SIG-M5 treated with dmso at 0.1 percent for 504 hours (cell line): ENCODE measurements around the gene CEP55.
A peak's percentile ranks its signal among the peaks of the same experiment; 100 is the strongest.
"Not testable (repeated sequence)": the region's sequence is repeated elsewhere in the genome, so short reads cannot be mapped to it uniquely, and the experiment has no call there.

Experiments used
- DNase-seq: peaks from one replicate; lab custom pipeline; 2025; ENCODE audit not compliant: unreplicated experiment; lab: John Stamatoyannopoulos, UW

Gene CEP55

GRCh38 chr10:93509816-93510215, 13.4 kb downstream of the CEP55 start:
- no peak for DNase-seq

DNA sequence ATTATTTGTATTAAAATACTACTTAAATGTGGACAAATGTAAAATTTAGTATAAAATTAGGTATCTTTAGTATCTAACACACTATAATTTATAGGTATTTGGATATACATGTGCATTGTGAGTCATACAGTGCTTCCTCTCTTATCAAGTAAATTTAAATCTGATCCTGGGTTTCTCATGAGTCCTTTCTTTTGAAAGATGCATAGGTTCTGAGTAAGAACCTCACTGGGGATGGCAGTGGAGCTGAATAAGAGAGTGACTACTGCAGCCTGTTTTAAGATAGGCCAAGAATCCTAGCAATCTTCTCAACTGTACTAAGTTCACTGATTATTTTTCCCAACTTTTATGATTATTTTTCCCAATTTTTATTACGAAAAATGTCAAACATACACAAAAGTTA, 16.2 kb downstream of the CEP55 start:
- DNase-seq, result no peak

DNA sequence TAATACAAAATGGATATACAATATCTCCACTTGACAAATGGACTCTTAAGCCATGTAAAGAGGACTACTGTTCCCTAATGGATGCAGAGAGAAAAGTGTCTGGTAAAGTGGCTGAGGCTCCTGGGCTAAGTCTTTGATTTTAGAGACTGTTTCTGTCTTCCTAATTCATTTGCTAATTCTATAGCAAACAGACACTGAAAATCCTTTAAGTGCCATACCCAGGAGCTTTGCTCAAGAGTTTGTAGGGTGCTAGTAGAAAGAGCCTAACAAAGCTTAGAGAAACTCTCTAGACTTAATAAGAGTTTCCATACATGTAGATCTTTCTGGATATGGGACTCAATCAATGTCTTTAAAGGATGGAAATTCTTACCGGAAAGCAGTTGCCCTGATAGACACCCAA, 16.7 kb downstream of the CEP55 start:
- no peak for DNase-seq

DNA sequence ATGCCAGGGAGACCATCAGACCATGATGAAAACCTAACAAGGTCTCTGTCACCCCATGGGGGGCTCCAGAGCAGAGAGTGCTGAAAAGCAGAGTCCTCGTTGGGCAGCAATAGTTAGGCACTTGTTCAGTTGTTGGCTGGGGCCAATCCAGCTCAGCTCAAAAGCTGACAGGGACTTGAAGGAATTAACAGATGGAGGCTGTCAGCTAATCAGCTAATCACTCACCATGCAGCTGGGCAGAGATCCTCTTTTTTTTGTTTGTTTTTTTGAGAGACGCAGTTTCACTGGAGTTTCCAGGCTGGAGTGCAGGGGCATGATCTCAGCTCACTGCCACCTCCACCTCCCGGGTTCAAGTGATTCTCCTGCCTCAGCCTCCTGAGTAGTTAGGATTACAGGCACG, 18.1 kb downstream of the CEP55 start:
- no peak for DNase-seq

DNA sequence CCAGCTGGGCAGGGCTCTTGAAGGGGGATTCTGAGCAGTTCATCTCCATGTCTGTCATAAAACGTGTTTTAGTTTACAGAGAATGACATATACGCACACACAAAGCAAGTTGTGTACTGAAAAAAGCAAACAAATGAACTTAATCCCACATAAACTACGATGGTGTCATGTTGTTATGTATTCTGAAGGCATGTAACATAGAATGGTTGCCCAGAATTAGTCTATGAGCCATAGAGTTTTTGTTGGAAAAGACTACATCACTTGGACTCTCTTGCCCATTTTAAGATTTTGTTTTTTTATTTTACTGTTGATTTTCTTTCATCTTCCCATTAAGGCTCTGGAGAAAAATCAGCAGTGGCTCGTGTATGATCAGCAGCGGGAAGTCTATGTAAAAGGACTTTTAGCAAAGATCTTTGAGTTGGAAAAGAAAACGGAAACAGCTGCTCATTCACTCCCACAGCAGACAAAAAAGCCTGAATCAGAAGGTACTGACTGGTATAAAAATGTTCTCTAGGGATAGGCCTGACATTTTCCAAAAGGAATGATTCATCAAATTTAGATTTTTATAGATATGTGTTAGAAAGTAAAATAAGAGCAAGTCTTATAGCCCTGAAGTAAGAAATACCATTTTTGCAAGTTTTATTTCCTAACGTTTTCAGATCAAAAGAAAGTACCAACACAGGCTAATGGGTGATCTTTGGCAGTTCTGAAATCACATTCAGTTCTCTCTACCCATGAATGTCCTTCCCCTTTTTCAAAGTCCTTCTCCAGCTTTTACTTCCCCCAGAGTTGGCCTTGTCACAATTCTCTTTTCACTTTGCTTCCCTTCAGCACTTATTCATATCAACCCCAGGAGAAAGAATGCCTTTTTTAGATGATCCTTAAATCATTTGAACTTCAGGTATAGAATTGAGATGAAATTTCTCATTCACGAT, 18.9 kb downstream of the CEP55 start:
- peak; percentile 53 for DNase-seq

DNA sequence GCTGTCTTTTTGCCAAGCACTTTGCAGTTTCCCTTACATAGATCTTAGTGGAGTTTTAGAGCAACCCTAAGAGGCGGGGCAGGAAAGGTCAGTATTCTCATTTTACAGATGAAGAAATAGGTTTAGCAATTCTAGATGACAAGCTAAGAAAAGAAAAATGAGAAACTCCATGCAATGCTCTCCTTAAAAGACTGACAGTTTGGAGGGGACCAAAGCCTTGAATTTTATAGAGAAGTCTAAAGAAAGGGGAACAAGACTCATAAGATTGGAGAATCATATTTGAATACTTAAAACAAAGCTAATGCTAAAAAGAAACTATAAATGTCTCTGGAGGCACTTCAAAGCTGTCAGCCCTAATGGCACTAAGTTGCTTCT, 19.6 kb downstream of the CEP55 start:
- DNase-seq, result no peak

DNA sequence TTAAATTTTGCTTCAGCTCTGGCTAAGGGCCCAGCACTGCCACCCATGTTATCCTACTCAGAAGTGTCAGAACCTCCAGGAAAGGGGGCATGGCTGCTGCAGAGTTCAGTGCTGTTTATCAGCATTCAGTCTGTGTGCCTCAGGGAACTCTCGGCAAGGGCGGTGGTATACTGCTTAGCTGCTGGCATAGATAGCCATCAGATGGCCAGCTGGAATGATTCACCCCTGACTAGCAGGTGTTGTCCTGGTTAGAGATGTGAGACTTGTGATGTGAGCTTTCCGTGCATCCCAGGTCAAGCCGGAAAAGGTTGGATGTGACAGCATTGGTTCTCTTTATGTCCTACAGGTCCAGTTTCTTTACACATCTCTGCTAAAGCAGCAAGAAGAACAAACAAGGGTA, 22.1 kb downstream of the CEP55 start:
- DNase-seq, result no peak

GRCh38 chr10:93535293-93535692, 38.9 kb downstream of the CEP55 start:
- DNase-seq, result no peak

DNA sequence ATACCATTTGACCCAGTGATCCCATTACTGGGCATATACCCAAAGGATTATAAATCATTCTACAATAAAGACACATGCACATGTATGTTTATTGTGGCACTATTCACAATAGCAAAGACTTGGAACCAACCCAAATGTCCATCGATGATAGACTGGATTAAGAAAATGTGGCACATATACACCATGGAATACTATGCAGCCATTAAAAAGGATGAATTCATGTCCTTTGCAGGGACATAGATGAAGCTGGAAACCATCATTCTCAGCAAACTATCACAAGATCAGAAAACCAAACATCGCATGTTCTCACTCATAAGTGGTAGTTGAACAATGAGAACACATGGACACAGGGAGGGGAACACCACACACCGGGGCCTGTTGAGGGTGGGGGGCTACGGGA, 44.5 kb downstream of the CEP55 start:
- DNase-seq, result not testable (repeated sequence)

- no peak for DNase-seq
These were observed 45.3 kb downstream of the CEP55 start for GRCh38 chr10:93541402-93542357.

DNA sequence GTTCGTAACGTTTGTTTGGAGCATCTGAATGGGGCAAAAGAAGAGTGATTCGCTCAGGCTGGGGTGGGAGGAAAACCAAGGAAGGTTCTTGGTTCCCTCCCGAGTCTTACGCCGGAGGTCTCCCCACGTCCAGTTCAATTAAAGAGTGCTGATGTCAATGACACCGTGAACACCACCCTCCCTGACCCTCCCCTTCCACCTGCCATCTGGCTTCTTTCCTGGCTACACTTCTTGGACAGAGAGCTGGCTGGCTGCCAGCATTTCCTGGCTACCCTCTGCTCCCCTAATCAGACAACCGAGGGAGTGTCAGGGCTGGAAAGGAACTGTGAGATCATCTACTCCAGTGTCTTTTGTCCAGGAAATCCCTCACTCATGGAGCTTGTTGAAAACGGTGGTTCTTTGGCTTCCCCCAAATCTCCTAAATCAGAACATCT, 46.0 kb downstream of the CEP55 start:
- no peak for DNase-seq

DNA sequence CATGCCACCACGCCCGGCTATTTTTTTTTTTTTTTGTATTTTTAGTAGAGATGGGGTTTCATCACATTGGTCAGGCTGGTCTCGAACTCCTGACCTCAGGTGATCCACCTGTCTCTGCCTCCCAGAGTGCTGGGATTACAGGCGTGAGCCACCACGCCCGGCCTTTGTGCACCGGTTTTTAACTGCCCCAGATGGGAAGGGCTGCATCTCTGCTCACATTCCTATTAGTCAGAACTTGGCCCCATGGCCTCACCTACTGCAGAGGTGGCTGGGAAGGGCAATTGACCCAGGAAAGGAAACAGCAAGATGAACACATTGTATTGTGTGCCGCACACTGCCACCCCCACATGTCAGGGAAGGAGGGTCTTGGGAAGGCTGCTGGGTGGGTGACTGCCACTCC, 50.6 kb downstream of the CEP55 start:
- DNase-seq, result not testable (repeated sequence)

GRCh38 chr10:93547522-93547921, 51.1 kb downstream of the CEP55 start:
- no peak for DNase-seq

DNA sequence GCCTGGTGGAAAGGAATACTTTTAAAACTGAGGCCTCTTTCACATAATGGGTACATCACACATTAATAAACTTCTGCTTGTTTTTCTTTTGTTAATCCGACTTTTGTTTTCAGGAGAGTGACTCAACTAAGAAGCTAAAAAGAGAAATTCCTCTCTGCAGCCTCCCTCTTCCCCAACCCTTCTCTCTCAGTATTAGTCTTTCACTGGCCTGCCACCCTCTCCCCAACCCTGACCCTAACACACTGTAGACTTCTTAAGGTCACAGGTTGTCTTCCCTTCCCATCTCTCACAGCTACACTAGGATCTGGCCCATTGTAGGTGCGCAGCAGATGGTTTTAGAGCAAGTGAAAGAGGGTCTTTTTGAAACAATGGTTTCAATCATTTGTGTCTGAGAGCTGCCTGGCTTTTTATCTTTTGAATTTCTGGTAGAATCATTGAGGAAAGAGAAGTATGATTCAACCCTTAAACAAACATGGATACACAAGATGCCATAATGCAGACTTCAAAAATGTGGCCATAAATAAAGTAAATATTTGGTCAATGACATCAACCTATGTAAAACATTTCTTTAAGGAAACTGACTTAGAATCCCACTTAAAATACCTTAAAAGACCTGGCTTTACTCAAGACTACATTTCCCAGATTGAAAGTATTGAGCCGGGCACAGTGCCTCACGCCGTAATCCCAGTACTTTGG, 52.1 kb downstream of the CEP55 start:
- DNase-seq, result no peak

DNA sequence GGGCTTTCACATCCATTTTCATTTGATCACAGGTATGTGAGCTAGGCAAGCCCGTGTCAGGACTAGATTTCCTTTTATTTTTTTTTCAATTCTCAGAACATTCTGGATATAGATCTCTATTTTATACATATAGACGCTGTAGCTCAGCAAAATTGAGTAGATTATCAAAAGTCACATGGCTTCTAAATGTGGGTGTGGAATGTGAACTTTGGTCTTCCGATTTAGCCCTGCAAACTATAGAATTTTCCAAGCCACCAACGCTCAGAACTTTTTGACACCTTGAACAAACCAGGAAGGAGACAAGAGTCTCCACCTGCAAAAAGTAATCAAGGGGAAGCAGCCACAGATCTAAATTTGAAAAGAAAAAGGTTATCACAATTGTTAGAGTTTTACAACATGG, 54.2 kb downstream of the CEP55 start:
- DNase-seq, result no peak

DNA sequence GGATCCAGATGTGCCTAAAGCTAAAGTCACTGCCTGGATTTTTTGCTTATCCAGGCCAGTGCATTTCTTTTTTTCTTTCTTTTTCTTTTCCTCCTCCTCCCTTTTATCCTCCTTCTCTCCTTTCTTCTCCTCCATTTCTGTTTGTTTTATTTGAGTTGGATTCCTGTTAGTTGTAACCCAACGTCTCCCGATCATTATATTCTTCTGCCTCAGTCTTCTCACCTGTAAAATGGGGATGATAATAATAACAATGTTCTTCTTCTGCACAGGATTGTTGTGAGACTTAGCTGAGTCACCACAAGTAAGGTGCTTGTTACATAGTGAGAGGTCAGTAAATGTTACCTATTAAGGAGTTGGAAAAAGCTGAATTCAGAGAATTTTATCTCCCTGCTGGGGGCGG, 56.4 kb downstream of the CEP55 start:
- DNase-seq, result no peak

- no peak for DNase-seq
These were observed 57.3 kb downstream of the CEP55 start for GRCh38 chr10:93553482-93554315.

GRCh38 chr10:93554316-93554663, 57.9 kb downstream of the CEP55 start:
- no peak for DNase-seq

GRCh38 chr10:93554760-93555432, 58.5 kb downstream of the CEP55 start:
- DNase-seq, result peak; percentile 59

DNA sequence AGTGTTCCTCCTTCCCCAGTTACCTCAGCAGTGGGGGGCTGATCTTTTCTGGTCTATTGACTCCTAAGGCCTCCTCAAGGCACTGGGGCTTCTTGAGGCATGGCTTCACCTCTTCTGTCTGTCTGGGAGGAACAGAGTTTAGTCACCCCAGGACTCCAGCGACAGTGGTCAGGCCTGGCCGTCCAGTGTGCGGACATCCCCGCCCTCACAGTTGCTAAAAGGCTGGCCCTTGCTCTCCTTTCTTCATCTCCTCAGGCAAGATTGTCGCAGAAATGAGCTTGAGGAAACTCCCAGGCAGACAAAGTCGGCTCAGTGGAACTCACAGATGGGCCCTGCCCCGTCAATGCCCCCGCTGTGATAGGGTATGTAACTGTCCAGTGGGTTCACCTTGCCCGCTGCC, 63.1 kb downstream of the CEP55 start:
- DNase-seq, result no peak
